GM18909 (cell line): ENCODE results near the gene VENTX.
"Not testable (repeated sequence)": the region's sequence is repeated elsewhere in the genome, so short reads cannot be mapped to it uniquely, and the experiment has no call there.

Source experiments
- ATAC-seq: cut with Tn5 transposase; IDR thresholded peaks from one replicate; pipeline ENCODE4 v1.9.1; 2021; ENCODE audit warnings: mild to moderate bottlenecking; ENCODE audit not compliant: unreplicated experiment, poor library complexity

Gene VENTX

DNA sequence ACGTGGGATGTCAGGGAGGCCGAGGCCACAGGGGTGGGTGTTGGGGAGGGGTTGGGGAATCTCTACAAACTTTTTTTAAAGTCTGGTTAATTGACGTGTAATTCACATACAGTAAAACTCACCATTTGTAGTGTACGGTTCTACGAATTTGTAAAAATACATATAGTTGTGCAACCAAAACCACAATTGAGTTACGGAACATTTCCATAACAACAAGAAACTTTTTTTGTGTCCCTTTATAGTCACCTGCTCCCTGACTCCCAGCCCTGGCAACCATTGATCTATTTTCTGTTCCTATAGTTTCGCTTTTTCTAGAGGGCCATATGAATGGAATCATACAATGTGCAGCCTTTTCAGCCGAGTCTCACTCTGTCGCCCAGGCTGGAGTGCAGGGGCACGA, 2.9 kb upstream of the VENTX start:
- ATAC-seq, result not testable (repeated sequence)

DNA sequence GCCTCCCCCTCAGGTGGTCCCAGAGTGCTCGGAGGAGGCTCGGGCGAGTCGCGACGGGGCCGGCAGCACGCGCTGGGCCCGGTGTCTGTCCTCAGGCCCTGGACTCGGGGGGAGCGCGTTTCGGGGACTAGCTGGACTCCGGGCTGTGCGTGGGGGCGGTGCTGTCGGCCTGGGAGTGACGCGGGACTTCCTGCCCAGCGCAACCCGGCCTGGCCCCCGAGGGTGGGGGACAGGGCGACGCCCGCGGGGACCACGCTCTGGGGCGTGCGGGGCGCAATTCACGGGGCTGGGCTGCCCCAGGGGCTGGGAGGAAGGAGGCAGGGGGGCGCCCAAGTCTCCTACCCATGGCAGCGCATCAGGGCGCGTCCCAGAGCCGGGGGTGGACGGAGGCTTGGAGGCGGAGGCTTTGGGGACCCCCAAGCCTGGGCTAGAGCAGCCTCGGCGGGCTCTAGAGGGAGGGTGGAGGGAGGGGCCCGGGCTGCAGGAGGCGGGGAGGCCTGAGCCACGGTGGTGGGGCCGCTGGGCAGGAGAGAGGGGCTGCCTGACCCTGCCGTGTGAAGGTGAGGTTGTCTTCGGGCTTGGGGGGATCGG, 2.3 kb upstream of the VENTX start:
- ATAC-seq, result no peak

DNA sequence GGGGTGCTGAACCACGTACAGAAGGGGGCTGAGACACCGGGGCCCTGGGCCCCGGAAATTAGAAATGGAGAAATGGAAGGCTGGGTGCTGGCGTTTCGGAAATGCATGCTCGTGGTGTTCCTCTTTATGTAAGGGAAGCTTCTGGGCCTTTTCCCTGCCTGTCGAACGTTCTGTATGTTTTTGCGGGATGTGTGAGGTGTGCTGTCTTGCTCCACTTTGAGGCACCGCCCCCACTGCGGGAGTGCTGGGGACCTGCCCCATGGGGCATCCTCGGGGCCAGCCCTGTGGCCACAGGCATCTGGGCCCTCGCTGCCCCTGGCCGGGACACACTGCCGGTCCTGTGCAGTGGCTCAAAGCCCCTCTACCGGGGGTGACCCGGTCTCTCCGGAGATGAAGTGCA, 1.7 kb upstream of the VENTX start:
- no peak for ATAC-seq

DNA sequence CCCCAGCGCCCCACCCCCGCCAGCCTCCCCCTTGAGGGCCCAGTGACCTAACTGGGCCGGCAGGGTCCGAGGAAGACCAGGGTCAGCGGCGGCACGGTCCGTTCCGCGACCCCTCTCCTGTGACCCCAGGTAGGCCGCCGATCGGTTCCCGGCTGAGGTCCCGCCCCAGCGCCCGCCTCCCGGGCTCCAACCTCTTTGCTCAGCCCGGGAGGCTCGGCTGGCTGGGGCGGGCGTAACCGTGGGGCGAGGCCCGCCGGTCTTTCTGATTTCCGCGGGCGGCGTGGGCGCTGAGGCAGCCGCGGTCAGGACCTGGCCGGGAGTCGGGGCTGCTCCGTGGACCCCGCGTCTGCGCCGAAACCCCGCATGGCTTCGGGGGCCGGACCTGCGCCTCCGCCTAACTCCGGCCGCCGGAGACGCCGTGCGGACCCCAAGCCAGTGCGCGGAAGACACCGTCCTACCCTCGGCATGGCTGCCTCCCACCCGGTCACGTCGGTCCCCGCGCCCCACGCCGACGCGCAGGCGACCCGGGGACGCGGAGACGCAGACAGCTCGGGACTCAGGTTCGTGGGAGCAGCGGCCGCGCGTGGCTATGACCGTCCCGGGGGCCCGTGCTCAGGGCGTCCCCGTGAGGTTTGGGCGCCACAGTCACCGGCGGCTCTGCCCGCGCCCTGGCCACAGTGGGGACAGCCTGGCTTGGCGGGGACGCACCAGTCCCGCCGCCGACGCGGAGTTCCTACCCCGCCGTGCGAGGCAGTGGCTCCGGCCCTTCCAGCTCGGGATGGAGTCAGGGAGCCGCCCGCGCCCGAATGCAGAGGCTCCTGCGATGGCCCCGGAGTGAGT, 1.0 kb upstream of the VENTX start:
- ATAC-seq, result no peak

DNA sequence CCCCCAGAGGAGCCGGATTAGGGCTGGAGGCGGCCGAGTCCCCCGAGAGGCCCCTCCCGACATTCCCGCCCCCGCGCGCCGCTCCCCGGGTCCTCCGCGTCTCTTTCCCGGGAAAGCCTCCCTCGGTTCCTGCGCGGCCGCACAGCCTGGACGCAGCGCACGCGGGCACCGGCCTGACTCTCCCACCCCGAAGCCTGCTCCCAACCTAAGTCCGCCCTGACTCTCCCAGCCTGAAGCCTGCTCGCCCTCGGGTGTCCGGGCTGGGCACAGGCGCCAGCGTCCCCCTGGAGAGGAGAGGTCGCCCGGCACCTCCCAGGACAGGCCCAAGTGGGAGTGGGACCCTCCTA, 441 bp upstream of the VENTX start:
- no peak for ATAC-seq

DNA sequence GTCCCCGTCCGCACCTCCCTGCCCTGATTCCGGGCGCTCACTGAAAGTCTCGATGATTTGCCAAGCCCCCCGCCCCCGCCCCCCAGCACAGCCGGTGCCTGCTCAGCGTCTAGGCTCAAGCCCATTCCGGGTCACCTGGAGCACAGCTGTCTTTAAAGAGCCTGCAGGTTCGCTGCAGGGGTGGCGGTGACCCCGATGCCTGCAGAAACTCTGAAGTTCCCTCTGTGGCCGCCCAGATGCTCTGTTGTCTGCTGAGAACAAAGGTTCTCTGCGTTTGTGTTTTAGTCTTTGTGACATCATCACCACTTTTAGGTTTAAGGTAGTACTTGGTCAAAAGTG, 780 bp downstream of the VENTX start:
- no peak for ATAC-seq

DNA sequence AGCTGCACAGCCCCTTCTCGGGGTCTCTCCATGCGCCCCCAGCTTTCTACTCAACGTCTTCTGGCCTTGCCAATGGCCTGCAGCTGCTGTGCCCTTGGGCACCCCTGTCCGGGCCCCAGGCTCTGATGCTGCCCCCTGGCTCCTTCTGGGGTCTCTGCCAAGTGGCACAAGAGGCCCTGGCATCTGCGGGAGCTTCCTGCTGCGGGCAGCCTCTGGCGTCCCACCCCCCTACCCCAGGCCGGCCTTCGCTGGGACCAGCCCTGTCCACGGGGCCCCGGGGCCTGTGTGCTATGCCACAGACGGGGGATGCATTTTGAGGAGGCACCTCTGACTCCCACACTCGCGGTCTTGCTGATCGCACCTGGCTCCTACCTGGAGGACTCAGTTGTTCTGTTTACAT, 2.3 kb downstream of the VENTX start:
- no peak for ATAC-seq

DNA sequence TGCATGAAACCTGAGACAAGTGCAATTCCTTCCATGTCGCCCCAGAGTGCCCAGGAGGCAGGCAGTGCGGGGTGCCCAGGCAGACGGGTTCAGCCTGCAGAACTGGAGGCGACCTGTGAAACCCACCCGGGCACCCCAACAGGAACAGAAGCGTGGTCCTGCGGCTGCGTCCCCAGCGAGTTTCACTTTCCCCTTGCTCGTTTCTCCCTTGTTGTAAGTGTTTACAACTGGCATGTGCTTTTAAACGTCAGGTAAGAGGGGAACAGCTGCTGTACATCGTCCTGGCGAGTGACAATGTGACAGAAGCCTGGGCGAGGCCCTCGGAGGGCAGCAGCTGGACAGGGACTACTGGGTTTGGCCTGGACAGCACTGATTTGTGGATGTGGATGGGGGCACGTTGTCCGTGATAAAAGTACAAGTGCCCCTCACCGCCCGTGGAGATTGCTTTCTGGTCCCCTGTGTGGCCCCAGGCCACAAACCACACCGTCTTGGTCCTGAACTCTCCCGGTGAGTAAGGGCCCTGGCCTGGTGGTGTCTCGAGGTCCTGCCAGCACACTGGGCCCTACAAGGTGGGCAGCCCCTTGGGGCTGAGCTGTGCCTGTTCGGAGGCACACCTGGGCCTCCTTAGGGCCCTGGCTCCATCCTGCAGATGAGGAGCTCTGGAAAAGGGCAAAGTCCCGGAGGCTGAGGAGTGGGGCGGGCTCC, 4.0 kb downstream of the VENTX start:
- no peak for ATAC-seq

DNA sequence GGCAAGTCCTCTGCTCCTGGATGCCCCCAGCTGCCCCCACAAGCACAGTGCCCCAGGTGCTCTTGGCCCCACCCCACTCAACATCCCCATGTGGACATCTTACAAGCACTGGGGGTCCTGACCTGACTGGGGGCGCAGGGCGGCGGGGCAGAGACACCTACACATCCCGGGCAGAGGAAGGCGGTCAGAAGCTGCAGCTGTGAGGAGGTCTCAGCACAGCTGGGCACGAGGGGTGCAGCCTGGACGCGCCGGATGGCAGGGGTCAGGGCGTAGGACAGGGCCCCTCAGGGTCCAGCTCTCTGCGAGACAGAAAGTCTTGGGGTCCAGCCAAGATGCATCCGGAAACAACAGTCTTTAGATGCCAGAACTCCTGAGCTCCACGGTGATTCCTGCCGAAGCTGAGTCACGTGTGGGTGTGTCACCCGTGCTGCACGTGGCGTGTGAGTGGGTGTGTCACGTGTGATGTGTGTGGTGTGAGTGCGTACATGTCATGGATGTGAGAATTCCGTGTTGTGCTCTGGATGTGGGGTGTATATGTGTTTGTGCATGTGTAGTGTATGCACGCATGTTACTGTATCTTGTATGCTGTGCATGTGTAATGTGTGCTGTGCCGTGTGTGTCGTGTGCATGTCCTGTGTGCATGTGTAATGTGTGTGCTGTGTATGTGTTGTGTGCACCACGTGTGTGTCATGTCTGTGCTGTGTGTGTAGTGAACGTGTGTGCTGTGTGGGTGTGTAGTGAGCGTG, 5.1 kb downstream of the VENTX start:
- no peak for ATAC-seq

DNA sequence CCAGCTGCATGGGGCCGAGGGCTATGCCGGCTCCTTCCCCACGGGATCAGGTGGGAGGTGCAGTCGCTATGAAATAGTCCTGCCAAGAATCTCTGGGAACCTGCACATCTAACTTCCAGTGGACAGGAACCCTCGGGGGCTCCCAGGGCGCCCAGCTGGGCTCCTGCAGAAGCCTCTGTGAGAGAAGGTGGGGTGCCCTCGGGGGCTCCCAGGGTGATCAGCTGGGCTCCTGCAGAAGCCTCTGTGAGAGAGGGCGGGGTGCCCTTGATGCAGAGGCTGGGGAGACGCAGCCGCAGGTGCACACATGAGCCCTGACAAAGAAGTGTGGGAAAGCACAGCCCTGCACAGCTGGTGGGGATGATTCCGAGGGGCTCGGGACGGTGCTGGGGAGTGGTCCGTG, 5.9 kb downstream of the VENTX start:
- ATAC-seq, result no peak

DNA sequence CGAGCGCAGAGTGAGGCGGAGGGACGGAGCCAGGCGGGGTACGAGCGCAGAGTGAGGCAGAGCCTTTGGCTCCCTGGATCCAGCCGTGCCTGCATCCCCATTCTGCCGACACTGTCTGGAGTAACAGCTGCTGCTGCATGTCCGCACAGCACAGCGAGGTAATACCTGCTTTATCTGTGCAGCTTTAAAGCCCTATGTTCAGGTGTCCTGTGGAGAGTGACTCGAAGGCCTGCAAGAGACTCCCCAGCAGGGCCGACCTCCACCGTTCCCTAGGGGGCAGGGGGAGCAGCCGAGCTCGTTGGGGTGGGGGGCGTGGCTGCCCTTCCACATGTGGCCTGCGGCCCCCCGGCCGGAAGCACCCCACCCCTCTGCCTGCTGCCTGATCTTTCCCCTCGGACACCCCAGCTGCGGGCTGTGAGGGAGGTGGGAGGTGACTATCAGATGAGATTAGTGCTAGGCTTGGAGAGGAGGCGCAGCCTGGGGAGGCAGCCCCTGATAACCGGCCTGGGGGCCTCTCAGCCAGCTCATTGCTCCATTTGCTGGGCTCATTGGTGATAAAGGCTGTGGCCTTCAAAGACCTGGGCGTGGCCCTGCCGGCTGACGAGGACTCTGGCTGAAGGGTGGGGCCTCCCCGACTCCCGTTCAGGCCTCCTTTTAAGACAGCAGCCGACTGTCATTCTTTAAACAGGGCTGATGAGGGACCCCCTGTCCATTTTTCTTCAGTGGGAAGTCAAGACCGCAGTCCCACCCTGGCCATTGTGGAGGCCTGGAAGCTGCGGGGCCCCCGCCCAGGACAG, 8.0 kb downstream of the VENTX start:
- no peak for ATAC-seq

DNA sequence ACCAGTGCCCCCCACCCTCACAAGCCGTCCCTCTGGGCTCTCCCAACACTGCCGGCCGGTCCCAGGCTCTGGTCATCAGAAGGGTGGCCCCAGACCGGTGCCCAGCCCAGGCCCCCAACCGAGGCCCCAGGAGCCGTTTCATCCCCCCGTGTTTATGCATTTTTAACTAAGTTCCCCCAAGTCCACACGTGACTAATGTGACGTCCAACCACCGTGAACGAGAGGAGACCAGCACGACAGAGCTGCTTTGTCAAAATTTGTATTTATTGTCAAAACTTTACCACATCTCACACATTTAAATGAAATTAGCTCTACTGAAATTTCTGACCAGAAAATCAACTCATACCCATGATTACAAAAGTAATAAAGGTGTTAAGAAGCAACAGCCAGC, 8.6 kb downstream of the VENTX start:
- no peak for ATAC-seq

DNA sequence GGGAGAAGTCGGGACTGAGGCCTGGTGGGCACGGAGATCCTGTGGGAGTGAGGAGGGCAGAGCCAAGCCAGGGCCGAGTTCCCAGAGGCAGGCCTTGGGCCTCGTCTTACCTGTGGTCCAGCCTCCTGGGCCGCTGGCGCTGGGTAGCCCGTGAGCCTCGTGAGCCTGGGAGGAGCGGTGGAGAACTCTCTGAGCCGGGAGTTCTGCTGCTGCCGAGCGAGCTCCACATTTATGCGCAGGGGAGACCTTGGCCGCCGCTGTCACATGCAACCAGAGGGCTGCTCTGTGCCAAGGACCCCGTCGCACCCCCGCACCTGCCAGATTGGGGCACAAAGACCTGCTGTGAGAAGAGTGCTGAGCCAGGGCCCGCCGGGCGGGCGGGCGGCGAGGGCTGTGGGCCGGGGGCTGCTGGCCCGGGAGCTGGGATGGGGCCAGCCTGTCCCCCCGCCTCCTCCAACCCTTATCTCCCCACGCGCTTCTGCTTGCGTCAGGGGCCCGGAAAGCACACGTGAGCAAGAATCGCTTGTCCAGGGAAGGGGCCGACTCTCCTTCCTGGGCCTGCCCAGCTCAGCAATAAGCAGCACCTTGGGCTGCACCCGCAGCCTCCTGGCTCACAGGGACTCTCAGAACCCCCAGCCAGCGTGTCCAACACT, 10.2 kb downstream of the VENTX start:
- no peak for ATAC-seq

DNA sequence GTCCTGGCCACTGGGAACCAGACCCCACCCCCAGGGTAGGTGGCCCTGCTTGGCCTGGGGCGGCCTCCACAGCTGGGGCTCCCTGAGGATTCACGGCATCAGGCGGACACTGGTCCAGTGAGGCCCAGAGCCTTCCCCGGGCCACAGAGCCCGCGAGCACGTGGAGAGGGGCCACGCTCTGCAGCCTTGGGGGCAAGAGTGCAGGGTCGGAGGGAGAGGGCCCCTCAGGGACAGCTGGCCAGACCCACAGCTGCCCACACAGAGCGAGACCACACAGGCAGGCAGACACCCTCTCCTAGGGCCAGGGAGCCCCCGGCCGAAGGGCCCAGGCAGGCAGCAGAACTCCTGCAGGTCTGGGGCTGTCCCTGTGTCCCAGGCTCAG, 10.7 kb downstream of the VENTX start:
- ATAC-seq, result no peak

DNA sequence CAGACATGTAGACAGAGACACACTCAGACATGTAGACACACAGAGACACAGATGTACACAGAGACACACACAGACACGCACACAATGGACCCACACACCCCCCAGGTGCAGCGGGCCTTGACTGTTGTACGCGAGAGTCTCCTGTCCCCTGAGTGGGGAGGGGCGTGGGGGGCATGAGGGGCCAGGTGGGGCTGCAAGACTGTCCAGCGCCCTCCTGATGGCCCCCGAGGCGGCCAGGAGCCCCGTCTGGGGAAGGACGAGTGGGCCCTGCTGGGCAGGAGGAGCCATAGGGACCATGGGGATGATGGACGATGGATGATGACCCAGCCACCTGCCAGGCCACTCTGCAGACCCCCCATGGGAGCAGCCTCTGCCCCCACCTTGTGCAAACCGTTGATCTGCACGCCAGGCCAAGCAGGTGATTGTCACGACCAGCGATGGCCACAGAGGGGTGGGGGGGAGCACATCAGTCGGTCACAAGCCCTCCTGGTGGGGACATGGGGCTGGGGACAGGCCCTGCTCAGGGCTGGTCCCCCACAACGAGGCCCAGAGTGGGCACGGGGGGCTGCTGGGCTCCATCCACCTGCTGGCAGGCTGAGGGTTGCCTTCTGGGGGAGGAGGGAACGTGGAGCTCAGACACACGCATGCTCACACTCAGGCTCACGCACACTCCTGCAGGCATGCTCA, 11.6 kb downstream of the VENTX start:
- no peak for ATAC-seq

DNA sequence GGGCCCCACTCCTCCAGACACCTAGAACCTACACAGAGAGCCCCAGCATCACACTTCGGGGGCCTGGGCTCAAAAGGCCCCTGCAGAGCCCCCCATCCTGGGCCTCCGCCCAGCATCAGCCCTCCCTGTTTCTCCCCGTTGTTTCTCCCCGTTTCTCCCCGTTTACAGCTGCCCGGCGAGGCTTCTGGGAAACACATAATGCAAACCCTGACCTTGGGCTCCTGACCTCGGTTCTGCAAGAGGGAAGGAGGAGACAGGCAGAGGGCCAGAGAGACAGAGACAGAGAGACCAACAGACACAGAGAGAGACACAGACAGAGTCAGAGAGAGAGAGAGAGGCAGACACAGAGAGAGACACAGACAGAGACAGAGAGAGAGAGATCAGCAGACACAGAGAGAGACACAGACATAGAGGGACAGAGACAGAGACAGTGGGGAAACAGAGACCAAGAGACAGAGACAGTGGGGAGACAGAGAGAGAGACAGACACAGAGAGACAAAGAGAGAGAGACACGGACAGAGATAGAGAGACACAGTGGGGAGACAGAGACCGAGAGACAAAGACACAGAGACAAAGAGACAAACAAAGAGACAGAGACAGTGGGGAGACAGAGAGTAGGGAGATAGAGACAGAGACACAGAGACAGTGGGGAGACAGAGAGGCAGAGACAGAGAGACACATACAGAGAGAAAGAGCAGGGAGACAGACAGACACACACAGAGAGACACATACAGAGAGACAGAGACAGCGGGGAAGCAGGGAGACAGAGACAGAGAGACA, 12.5 kb downstream of the VENTX start:
- no peak for ATAC-seq

DNA sequence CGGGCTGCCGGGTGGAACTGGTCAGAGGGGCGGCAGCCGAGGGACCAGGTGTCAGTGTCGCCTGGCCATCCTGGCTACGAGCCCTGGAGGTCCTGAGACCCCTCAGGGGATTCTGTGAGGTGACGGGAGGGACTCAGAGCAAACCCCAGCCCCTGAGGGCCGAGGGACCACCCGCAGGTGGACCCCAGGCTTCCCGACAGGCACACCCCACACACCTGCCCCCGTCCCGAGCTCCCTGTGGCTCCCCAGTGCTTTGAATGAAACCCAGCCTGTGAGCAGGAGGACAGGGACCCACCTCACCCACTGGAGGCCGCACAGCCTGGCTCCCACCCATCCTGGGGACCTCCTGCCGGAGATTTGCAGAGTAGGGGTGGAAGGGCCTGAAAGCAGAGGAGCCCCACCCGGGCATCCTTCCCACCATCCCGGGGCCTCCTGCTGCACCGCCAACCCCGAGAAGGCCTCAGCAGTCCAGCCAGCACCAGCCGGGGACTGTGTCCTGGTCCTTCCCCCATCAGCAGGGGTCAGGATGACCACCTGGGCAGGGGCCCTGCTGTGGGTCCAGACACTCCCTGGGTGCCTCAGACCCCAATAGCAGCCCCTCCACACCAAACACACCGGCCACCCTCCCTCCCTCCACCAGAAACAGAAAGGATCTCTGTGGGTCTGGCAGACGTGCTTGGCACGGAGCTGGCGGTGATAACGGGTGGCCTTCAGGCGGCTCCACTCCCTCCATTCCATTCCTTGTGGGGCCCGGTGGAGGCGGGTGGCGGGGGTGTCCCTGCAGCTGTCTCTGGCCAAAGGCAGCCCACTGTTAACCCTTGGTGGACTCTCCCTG, 13.9 kb downstream of the VENTX start:
- ATAC-seq, result no peak

DNA sequence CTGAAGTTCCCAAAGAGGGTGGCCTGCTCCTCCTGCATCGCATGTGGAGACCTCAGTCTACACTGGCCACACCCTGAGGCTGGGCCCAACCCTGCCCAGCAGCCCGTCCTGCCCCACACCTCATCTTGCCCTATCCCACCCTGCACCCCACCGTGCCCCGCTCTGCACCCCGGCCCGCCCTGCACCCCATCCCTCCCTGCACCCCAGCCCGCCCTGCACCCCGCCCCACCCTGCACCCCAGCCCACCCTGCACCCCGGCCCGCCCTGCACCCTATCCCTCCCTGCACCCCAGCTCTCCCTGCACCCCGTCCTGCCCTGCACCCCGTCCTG, 14.5 kb downstream of the VENTX start:
- no peak for ATAC-seq
